ENCODE measurements around the gene PTPRCAP. TPM values are rescaled to one million over a fixed set of nuclear protein-coding genes. Genes with fewer than 3 reads are reported as not detected.

Gene PTPRCAP
- total and polyA plus RNA-seq, 9 of the 15 experiments (the other 6 are each of a cell fraction or from before 2014, with no cell fraction given), result 0.22 to 2.0 (median 1.1) TPM; not detected in 4

- no peak for TF ChIP-seq U2AF2 (optimal IDR thresholded peaks at IDR 0.05; ENCODE audit: low read depth, low read length)
- no peak for TF ChIP-seq CHD2 (IDR thresholded peaks at IDR 0.05; ENCODE audit: low read depth, low read length)
- TF ChIP-seq KDM4B (IDR thresholded peaks at IDR 0.05; ENCODE audit: borderline replicate concordance in 2 of 2, low read depth in 1 of 2), result peak in 1 of 2 experiments; percentile 64; a peak in 1 of 4 replicates
- TF ChIP-seq ZNF764 (CRISPR knock-in tag; IDR thresholded peaks at IDR 0.05; ENCODE audit: low read depth), result no peak
- TF ChIP-seq FIP1L1 (IDR thresholded peaks at IDR 0.05; ENCODE audit: low read depth, low read length, poor library complexity, severe bottlenecking), result no peak
- TF ChIP-seq DLX4 (CRISPR knock-in tag; IDR thresholded peaks at IDR 0.05), result no peak
- no peak for TF ChIP-seq JUNB (CRISPR knock-in tag; conservative IDR thresholded peaks at IDR 0.05)
- no peak for TF ChIP-seq PURB (CRISPR knock-in tag; IDR thresholded peaks at IDR 0.05; ENCODE audit: low read depth)
- no peak for TF ChIP-seq MEIS2 (IDR thresholded peaks at IDR 0.05; ENCODE audit: partially characterized antibody)
- TF ChIP-seq TBP (optimal IDR thresholded peaks at IDR 0.05; ENCODE audit: low read depth, low read length), result no peak
- peak; percentile 46 for TF ChIP-seq E2F8 (IDR thresholded peaks at IDR 0.05; ENCODE audit: low read depth, partially characterized antibody)
- no peak for TF ChIP-seq TCF7 (IDR thresholded peaks at IDR 0.05; ENCODE audit: borderline replicate concordance)
- no peak for TF ChIP-seq YBX1 (IDR thresholded peaks at IDR 0.05)
- TF ChIP-seq FUS (optimal IDR thresholded peaks at IDR 0.05; ENCODE audit: low read depth, low read length), result no peak
- 0 out of 2 replicates have a peak, but pooled peaks have one; percentile 38 for TF ChIP-seq ZNF444 (CRISPR knock-in tag; IDR thresholded peaks at IDR 0.05)
- TF ChIP-seq, protein P1, sequence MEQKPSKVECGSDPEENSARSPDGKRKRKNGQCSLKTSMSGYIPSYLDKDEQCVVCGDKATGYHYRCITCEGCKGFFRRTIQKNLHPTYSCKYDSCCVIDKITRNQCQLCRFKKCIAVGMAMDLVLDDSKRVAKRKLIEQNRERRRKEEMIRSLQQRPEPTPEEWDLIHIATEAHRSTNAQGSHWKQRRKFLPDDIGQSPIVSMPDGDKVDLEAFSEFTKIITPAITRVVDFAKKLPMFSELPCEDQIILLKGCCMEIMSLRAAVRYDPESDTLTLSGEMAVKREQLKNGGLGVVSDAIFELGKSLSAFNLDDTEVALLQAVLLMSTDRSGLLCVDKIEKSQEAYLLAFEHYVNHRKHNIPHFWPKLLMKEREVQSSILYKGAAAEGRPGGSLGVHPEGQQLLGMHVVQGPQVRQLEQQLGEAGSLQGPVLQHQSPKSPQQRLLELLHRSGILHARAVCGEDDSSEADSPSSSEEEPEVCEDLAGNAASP (IDR thresholded peaks at IDR 0.05), result no peak
- no peak for TF ChIP-seq HEY1 (CRISPR knock-in tag; IDR thresholded peaks at IDR 0.05; ENCODE audit: borderline replicate concordance)
These were observed 912 bp downstream of the PTPRCAP start (continued) for GRCh38 chr11:67436459-67437081.
